ENCODE results near the gene EDC3. TPM values are rescaled to one million over a fixed set of nuclear protein-coding genes. Genes with fewer than 3 reads are reported as not detected.
A peak's percentile ranks its signal among the peaks of the same experiment; 100 is the strongest.

Gene EDC3
- total and polyA plus RNA-seq, 9 of the 15 experiments (the other 6 are each of a cell fraction or from before 2014, with no cell fraction given), result 11.7 to 63.9 (median 32.8) TPM

- TF ChIP-seq CHCHD3 (CRISPR knock-in tag; IDR thresholded peaks at IDR 0.05) (no peak), SNRNP70 (optimal IDR thresholded peaks at IDR 0.05; ENCODE audit: low read depth, low read length) (no peak), PHF8 (IDR thresholded peaks at IDR 0.05; ENCODE audit: borderline replicate concordance, low read length) (peak; percentile 99), SREBF2 (CRISPR knock-in tag; IDR thresholded peaks at IDR 0.05) (no peak), CREM (IDR thresholded peaks at IDR 0.05; ENCODE audit: low read depth) (peak; percentile 98), RHOXF2B (CRISPR knock-in tag; conservative IDR thresholded peaks at IDR 0.05) (no peak), SIX5 (IDR thresholded peaks at IDR 0.05; ENCODE audit: borderline replicate concordance in 1 of 2, insufficient read depth in 1 of 2, low read depth in 1 of 2, low read length in 2 of 2) (no peak; a peak in 1 of 4 replicates), MTF1 (CRISPR knock-in tag; IDR thresholded peaks at IDR 0.05; ENCODE audit: borderline replicate concordance) (no peak), PYGO2 (tag; IDR thresholded peaks at IDR 0.05) (no peak), SP2 (IDR thresholded peaks at IDR 0.05; ENCODE audit: extremely low read depth, low read depth, low read length, poor library complexity, severe bottlenecking) (no peak), SRF (CRISPR knock-in tag; IDR thresholded peaks at IDR 0.05) (no peak), ZFX (CRISPR knock-in tag; IDR thresholded peaks at IDR 0.05) (peak; percentile 91), ARNT (IDR thresholded peaks at IDR 0.05) (no peak), NR2F6 (CRISPR knock-in tag; IDR thresholded peaks at IDR 0.05) (no peak), KHSRP (IDR thresholded peaks at IDR 0.05) (no peak), TBP (optimal IDR thresholded peaks at IDR 0.05; ENCODE audit: low read depth, low read length) (peak; percentile 12), ADNP (tag; IDR thresholded peaks at IDR 0.05) (no peak), NUFIP1 (IDR thresholded peaks at IDR 0.05; ENCODE audit: partially characterized antibody) (no peak), ZNF512 (tag; IDR thresholded peaks at IDR 0.05) (no peak), ZNF696 (CRISPR knock-in tag; conservative IDR thresholded peaks at IDR 0.05) (no peak), NR4A1 (CRISPR knock-in tag; IDR thresholded peaks at IDR 0.05) (no peak), NR4A1 (tag; IDR thresholded peaks at IDR 0.05) (no peak), KLF10 (CRISPR knock-in tag; IDR thresholded peaks at IDR 0.05) (no peak), MYNN (IDR thresholded peaks at IDR 0.05) (no peak), MYNN (CRISPR knock-in tag; IDR thresholded peaks at IDR 0.05) (no peak), NCOR1 (IDR thresholded peaks at IDR 0.05) (no peak), GTF2A2 (tag; IDR thresholded peaks at IDR 0.05) (no peak), SAFB (IDR thresholded peaks at IDR 0.05; ENCODE audit: borderline replicate concordance, low read depth, low read length) (no peak)
- TF ChIP-seq, protein P1, sequence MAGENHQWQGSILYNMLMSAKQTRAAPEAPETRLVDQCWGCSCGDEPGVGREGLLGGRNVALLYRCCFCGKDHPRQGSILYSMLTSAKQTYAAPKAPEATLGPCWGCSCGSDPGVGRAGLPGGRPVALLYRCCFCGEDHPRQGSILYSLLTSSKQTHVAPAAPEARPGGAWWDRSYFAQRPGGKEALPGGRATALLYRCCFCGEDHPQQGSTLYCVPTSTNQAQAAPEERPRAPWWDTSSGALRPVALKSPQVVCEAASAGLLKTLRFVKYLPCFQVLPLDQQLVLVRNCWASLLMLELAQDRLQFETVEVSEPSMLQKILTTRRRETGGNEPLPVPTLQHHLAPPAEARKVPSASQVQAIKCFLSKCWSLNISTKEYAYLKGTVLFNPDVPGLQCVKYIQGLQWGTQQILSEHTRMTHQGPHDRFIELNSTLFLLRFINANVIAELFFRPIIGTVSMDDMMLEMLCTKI (IDR thresholded peaks at IDR 0.05; ENCODE audit: partially characterized antibody), result no peak
Observed at GRCh38 chr15:74695597-74696397, at the start of gene EDC3 (continued).

All from K562 (cell line).